HuH-7.5 (cell line): ENCODE measurements around the gene DOCK3.

Experiments used
- DNase-seq: peaks from one replicate; pipeline ENCODE4 v3.0.0; 2011; ENCODE audit warnings: low spot score

DOCK3 gene

DNA sequence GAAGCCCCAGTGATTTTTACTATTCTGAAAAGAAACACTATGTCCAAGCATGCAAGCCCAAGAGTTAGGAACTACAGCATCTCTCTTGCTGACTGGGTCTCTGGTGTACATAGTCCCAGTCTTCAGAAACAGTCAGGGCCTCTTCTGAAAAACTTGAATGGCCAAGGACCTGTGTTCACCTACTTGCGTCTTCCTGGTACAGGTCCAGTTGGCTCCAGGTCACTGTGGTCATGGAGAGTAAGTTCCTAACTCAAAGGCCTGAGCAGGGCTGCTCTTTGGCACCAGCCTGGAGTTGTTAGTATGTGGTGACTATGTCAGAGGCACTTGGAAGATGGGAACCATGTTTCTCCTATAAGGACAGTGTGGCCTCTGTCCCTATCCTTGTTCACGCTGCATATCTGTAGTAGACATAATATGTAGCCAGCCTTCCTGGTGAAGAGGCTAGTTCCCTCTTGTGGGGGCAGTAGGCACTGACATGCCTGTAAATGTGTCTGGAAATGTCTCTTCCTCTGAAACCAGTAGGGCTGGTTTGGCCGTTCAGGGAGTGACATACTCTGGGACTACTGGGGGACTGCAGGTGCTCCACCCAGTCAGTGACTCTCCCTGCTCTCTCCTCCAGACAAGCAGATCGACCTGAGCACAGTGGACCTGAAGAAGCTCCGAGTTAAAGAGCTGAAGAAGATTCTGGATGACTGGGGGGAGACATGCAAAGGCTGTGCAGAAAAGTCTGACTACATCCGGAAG lies 713.7 kb downstream of the DOCK3 start:
- no peak for DNase-seq

DNA sequence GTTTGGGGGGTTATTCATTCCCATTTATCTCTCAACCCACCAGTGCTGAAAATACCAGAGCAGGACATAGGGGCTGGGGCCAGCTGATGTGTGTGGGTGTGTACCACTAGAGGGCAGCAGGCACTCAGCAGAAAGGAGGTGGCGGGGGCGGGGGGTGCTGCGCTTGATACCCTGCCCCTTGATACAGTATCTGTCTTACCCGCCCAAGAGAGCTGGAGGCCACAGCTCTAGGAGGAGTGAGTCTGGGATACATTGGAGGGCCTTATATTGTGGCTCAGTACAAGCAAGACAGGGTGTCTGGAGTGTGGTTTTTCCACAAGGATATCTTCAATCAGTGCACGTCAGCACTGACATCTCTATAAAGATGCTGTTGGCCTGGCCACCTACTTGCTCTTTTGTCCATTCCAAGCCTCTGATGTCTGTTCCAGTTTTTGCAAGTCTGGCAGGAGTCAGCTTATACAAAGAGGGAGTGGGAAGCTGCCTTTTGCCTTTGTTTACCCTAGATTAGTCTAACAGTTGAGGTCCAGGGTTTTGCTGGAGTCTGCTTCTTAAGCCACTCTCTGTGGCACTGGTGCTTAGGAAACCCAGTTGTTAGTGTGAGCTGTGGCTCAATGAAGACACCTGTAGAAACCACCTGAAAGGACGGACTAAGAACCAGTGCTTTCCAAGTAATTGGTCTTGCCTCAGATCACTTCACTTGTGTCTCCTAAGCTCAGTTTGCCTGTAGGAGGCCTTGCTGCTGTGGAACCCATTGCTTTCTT lies 714.9 kb downstream of the DOCK3 start:
- DNase-seq: peak; percentile 72

DNA sequence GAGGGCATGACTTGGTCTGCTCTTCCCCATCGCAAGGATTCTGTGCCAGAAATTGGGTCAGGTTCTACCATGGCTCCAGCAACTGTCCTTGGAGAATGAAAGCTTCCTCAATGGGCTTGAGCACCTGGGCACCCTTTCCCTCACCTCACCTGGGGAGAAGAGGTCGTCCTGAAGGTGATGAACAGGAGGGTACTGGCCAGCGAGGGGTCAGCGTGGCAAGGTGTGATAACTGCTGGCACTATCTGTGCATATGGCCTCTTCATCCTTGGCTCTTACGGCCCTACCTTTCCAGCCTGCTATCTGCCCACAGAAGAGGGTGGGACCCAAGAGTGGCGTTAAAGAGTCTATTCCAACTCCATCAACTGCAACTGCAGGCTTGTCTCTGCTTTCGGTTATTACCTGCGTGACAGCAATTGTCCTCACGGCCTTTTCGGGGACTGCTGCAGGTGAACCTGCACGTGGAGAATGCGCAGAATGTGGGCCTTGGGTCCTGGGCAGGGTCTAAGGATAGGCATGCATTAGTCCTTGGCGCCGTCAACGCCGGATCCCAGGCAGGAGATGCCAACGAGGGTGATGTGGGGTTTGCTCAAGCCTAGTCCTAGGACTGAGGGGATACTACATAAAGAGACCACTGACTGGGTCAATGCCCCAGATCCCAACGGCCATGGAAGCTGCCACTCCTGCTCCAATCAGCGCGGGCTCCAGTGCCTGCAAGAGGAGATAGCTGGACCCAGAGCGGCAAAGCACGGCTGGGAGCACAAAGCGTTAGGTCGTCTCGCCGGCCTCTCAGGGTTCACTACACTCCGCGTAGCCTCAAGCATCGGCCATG lies 715.7 kb downstream of the DOCK3 start:
- DNase-seq: no peak

- peak; percentile 95 for DNase-seq
Measured at GRCh38 chr3:51391075-51391565, 716.4 kb downstream of the DOCK3 start, which contains the start of gene RBM15B. TSS of gene RBM15B (plus strand) at chr3:51391285. CDS start at chr3:51391400, 115 bp downstream.

- no peak for DNase-seq
Measured at GRCh38 chr3:51391566-51392354, 717.0 kb downstream of the DOCK3 start.

- DNase-seq: no peak
Measured at GRCh38 chr3:51392355-51393133, 717.8 kb downstream of the DOCK3 start.

GRCh38 chr3:51393134-51393495 lies 718.4 kb downstream of the DOCK3 start:
- DNase-seq: no peak

DNA sequence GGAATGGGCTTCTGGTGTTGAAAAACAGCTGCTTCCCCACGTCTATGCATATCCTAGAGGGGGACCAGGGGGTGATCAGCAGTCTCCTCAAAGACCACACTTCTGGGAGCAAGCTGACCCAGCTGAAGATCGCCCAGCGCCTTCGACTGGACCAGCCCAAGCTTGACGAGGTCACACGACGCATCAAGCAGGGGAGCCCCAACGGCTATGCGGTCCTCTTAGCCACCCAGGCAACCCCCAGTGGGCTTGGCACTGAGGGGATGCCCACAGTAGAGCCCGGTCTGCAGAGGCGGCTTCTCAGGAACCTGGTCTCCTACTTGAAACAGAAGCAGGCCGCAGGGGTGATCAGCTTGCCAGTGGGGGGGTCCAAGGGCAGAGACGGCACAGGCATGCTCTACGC lies 718.8 kb downstream of the DOCK3 start:
- no peak for DNase-seq

DNA sequence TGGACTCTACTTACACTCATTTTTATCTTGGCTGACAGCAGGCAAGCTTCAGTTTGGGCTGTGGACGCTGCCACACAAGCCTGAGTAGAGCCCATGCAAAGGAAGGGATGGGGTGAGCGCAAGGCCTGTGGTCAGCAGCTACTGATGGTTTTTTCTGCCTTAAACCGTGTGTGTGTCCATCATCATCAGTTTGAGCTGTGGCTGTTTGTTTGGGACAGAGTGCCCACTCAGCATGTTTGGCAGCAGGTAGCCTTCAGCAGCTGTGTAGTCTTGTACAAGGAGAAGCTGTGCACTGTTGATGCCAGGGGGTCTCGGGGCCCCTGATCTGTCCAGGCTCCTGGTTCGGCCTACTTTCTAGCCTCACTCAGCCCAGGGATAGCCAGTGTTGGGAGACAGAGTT lies 719.8 kb downstream of the DOCK3 start:
- DNase-seq: no peak

DNA sequence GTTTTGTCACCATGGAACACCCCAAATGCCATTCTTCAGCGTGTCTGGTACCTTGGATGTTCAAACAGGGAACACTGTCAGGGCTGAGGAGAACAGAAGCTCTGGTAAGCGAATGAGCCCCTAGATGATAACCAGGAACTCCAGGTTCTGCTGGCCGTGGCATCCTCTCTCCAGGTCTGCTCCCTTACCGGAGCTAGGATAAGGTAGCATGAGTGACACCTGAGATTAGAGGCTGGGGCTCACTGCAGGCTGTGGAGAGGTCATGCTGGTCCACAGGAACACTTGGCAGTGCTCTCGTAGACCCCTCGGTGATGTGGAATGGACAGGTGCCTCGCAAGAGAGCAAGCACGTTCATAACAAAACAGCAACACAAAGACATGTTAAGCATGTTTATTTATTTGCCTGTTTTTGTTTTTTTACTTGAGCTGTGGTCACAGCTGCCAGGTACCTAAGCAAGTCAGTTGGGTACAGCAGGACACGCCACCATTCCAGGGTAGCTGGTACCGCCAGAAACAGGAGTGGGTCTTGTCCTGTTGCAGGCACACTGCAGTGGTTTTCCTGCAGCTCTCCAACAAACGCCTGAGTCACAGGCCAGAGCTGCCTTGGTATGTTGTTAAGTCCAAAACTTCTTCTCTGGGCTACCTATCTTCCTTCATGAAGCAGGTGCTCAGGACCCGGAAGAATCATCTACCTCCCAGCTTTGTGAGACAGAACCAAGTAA lies 720.9 kb downstream of the DOCK3 start:
- no peak for DNase-seq

- DNase-seq: no peak
Measured at GRCh38 chr3:51396401-51396800, 721.7 kb downstream of the DOCK3 start.

DNA sequence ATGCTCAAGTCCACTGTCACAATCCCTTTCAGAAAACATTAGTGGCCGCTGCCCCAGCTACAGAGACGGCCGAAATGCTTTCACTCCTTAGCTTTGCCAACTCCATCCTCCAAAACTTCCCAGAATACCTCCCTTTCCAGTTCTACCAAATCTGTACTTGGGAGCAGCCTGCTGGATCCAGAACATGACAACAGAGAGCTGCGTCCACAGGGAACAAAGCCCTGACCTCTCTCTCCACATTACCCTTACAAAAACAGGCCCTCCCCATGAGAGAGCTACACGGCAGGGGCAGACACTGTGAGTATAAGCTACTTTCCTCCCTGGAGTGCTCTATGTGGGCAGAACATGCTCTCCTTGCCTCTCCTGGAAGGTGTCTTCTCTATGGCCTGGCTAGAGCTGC lies 722.7 kb downstream of the DOCK3 start:
- DNase-seq: no peak

DNA sequence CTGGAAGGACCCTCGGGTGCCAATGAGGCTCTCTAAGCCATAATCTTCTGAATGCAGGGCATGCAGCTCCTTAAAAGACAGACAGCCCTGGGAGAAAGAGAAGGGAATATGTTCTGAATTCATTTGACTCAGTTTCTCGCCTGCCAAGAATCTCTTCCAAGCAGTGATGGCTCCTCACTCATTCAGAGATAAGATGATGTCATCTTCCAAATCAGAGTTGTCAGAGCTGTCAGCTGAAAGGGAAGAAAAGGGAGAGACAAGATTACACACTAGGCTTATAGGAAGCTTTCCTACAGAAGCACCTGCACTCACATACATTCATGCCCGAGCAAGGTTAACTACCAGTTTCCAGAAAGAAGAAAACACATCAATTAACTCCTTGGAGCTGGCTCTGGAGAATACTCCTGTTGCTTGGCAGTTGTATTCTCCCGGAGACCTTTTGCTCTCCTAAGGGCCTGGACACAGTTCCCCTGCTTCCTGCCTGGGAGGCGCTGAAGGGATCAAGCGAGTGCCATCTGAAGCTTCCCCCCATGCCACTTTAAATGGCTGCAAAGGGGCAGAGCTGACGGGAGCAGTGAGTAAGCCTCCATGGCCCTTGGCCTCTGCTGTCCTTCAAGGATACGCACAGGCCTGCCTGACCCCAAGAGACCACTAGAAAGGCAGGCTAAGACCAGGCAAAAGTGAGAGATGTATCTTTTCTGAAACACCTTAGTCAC lies 724.0 kb downstream of the DOCK3 start:
- DNase-seq: no peak

DNA sequence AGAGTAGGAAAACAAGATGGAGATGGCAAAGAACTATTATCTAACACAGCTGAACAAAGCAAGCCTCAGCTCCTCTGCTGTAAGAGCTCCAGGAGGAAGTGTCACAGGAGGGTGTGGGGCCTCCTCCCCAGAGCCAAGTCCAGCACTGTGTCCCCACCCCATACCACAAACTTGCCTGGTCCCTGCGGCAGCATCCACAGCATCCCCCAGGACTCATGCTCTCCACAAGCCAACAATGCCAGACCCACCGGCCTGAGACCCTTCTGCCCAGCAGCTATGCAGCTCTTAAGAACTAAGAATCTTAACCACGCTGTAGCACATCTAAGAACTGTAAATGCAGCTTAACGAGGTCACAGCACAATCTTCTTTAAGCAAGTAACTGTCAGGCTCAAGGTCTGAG lies 725.4 kb downstream of the DOCK3 start:
- DNase-seq: no peak

GRCh38 chr3:51401735-51402134 lies 727.0 kb downstream of the DOCK3 start:
- no peak for DNase-seq

DNA sequence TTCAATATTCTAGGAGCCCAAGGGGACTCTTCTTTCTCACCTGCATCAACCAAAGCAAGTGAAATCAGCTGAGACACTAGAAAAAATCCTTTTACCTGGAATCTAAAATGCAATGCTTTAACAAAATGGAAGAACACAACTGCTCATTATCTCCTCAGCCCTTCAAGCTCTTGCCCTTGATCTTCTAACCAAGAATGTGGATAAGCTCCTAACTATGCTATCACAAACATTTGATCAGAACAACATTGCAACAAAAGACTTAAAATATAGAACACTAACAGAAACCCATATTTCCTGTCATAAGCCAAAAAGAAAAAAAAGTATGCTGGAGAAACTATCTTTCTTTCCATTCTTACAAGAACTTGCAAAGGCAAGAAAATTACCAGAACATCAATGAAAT lies 728.9 kb downstream of the DOCK3 start:
- DNase-seq: no peak

GRCh38 chr3:51408021-51408420 lies 733.3 kb downstream of the DOCK3 start:
- no peak for DNase-seq

GRCh38 chr3:51408813-51409212 lies 734.1 kb downstream of the DOCK3 start:
- no peak for DNase-seq

DNA sequence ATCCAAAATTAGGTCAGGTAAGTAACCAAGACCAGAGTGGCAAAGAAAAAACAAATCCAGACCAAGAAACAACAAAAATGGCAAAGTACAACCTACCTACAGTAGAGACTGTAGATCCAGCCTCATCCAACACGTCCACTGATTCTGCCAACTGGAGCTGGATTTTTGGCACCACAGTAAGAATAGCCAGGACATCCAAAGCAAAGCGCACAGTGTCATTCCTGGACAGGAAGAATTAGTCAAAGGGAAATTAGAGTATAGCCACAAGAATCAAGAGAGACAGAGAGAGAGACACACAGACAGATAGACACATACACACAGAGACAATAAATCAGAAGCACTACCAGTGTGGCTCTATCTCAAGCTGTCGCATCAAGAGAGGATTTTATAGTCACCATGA lies 747.5 kb downstream of the DOCK3 start:
- no peak for DNase-seq

GRCh38 chr3:51426921-51427320 lies 752.2 kb downstream of the DOCK3 start:
- DNase-seq: no peak
